Neural cell (in vitro differentiated cells): ENCODE data around the gene CDH4.

Experiments used
- EP300 ChIP-seq: fragments of 450-650 bp; conservative IDR thresholded peaks from 2 replicates; pipeline ENCODE4 v1.6.1; 2014; ENCODE audit warnings: antibody characterized with exemption, mild to moderate bottlenecking, moderate library complexity; ENCODE audit not compliant: poor library complexity, severe bottlenecking
- EZH2 ChIP-seq: fragments of 200-600, 300-800 bp; shearing (Covaris generic), sonication (generic); IDR thresholded peaks from 2 replicates; pipeline ENCODE4 v1.6.1; 2014; ENCODE audit warnings: antibody characterized with exemption, low read length, borderline replicate concordance, mild to moderate bottlenecking; ENCODE audit not compliant: insufficient read depth, poor library complexity, severe bottlenecking
- MXI1 ChIP-seq: fragments of 450-650 bp; conservative IDR thresholded peaks from 2 replicates; pipeline ENCODE4 v1.6.1; 2014; ENCODE audit warnings: antibody characterized with exemption, mild to moderate bottlenecking; ENCODE audit not compliant: poor library complexity, severe bottlenecking
- POLR2AphosphoS5 ChIP-seq: IDR thresholded peaks from 2 replicates; pipeline ENCODE4 v1.6.1; 2012
- RAD21 ChIP-seq: fragments of 450-650 bp; conservative IDR thresholded peaks from 2 replicates; pipeline ENCODE4 v1.6.1; 2014; ENCODE audit warnings: antibody characterized with exemption, mild to moderate bottlenecking, moderate library complexity
- REST ChIP-seq: IDR thresholded peaks from 2 replicates; pipeline ENCODE4 v1.6.1; 2012; ENCODE audit warnings: borderline replicate concordance
- SMC3 ChIP-seq: fragments of 450-650 bp; conservative IDR thresholded peaks from 2 replicates; pipeline ENCODE4 v1.6.1; 2014; ENCODE audit warnings: antibody characterized with exemption, mild to moderate bottlenecking, moderate library complexity; ENCODE audit not compliant: poor library complexity
- TAF1 ChIP-seq: IDR thresholded peaks from 2 replicates; pipeline ENCODE4 v1.6.1; 2012; ENCODE audit warnings: low read depth
- TF ChIP-seq, protein P1 (sequence below): fragments of 450-650 bp; IDR thresholded peaks from 2 replicates; pipeline ENCODE4 v1.5.1; 2014; ENCODE audit warnings: antibody characterized with exemption, mild to moderate bottlenecking, moderate library complexity; ENCODE audit not compliant: poor library complexity, severe bottlenecking

DNA sequence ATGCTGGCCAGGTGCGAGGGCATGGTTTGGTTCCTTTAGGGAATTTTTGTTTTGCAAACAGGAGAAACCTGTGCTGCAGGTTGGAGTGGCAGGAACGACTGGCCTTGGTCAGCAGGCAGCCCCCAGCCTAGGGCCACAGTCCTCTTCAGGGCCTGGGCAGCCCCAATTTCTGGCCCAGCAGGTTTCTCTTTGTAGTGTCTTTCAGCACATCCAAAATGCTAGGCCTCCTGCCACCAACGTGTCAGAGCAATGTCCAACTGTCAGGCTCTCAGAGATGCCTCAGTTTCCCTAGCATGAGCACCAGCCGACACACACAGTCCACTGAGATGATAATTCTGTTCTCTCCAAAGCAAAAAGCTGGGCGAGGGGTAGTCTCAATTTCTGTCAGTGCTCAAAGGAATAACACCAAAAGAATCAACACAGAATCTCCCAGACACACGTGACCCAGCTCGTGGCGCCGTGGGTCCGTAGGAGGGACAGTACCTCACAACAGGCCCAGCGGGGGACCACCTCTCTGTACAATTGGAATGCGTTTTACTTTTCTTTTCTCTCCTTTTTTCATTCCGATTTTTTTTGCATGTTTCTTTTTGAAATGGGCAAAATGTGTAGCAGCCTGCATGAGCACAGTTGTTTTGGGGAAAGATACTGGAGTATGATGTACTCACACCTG lies 687.8 kb downstream of the CDH4 start:
- TF ChIP-seq, protein P1, sequence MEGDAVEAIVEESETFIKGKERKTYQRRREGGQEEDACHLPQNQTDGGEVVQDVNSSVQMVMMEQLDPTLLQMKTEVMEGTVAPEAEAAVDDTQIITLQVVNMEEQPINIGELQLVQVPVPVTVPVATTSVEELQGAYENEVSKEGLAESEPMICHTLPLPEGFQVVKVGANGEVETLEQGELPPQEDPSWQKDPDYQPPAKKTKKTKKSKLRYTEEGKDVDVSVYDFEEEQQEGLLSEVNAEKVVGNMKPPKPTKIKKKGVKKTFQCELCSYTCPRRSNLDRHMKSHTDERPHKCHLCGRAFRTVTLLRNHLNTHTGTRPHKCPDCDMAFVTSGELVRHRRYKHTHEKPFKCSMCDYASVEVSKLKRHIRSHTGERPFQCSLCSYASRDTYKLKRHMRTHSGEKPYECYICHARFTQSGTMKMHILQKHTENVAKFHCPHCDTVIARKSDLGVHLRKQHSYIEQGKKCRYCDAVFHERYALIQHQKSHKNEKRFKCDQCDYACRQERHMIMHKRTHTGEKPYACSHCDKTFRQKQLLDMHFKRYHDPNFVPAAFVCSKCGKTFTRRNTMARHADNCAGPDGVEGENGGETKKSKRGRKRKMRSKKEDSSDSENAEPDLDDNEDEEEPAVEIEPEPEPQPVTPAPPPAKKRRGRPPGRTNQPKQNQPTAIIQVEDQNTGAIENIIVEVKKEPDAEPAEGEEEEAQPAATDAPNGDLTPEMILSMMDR = no peak
- no peak for TF ChIP-seq REST
- TF ChIP-seq TAF1 = no peak
- TF ChIP-seq EP300 = no peak
- no peak for TF ChIP-seq EZH2
- no peak for TF ChIP-seq MXI1
- no peak for TF ChIP-seq SMC3
- no peak for TF ChIP-seq POLR2AphosphoS5
- TF ChIP-seq RAD21 = no peak
